Measurements from ENCODE around the gene KAZN. TPM values are rescaled to one million over a fixed set of nuclear protein-coding genes. Genes with fewer than 3 reads are reported as not detected.

KAZN gene
- total and polyA plus RNA-seq, 11 donors = 0.65 to 6.5 (median 2.3) TPM

GRCh38 chr1:14660801-14661200 lies 62.3 kb downstream of the KAZN start:
- no peaks in the 10 kb centered on the region for H3K9me3 ChIP-seq
- peak in 3 of 4 donors; percentile 14 to 51 (median 45) for ATAC-seq
- TF ChIP-seq CTCF (IDR thresholded peaks at IDR 0.05) = no peak
- TF ChIP-seq POLR2A (IDR thresholded peaks at IDR 0.05) = no peak
- peak in 2 of 5 donors; percentile 31 to 40 for DNase-seq
- H3K27me3 ChIP-seq = peaks cover 0 to 23% (median 0%) of the 10 kb centered on the region in 9 donors
- H3K36me3 ChIP-seq = no peaks in the 10 kb centered on the region
- H3K4me3 ChIP-seq = peak overlapping the region in 5 of 12 donors; percentile 15 to 44 (median 20)
- H3K4me1 ChIP-seq = peaks cover 0 to 4% (median 0%) of the 10 kb centered on the region in 12 donors
- peak overlapping the region in 5 of 12 donors; percentile 1 to 60 (median 39) for H3K27ac ChIP-seq
- 38 to 48% (median 44%) methylated on average over 8 of the region's 8 CpGs for WGBS, 4 donors
- intact Hi-C loops (cut with DNase I) = no loop called here

- Histone ChIP-seq H3K4me3 (no peak overlapping the region), H3K27ac (peak overlapping the region in 5 of 12 donors; percentile 1 to 61 (median 39)), H3K36me3 (no peaks in the 10 kb centered on the region), H3K9me3 (no peaks in the 10 kb centered on the region), H3K4me1 (peaks cover 0 to 4% (median 0%) of the 10 kb centered on the region in 12 donors), H3K27me3 (peaks cover 0 to 23% (median 0%) of the 10 kb centered on the region in 9 donors)
- 57 to 63% (median 62%) methylated on average over 2 of the region's 2 CpGs for WGBS, 4 donors
- ATAC-seq (peak; percentile 77 to 84 (median 79)), DNase-seq (peak in 3 of 5 donors; percentile 13 to 29 (median 20))
- TF ChIP-seq CTCF (IDR thresholded peaks at IDR 0.05) (no peak), POLR2A (IDR thresholded peaks at IDR 0.05) (no peak)
- intact Hi-C loops (cut with DNase I) = no loop called here
Measured at GRCh38 chr1:14661222-14661621, 62.7 kb downstream of the KAZN start.

- DNase-seq (peak; percentile 39 to 73 (median 62)), ATAC-seq (peak; percentile 33 to 77 (median 72))
- Histone ChIP-seq H3K4me1 (peaks cover 0 to 4% (median 0%) of the 10 kb centered on the region in 12 donors), H3K36me3 (no peaks in the 10 kb centered on the region), H3K27me3 (peaks cover 0 to 23% (median 0%) of the 10 kb centered on the region in 9 donors), H3K4me3 (no peak overlapping the region), H3K9me3 (no peaks in the 10 kb centered on the region), H3K27ac (peak overlapping the region in 5 of 12 donors; percentile 23 to 61 (median 39))
- intact Hi-C loops (cut with DNase I) = no loop called here
- no peak for TF ChIP-seq POLR2A (IDR thresholded peaks at IDR 0.05)
- no peak for TF ChIP-seq CTCF (IDR thresholded peaks at IDR 0.05)
- 37 to 61% (median 54%) methylated on average over 9 of the region's 9 CpGs for WGBS, 4 donors
Measured at GRCh38 chr1:14662116-14662515, 63.6 kb downstream of the KAZN start.

- Histone ChIP-seq H3K4me3 (no peak overlapping the region), H3K9me3 (no peaks in the 10 kb centered on the region), H3K27ac (no peak overlapping the region), H3K36me3 (no peaks in the 10 kb centered on the region), H3K27me3 (peaks cover 0 to 23% (median 0%) of the 10 kb centered on the region in 9 donors), H3K4me1 (peaks cover 0 to 4% (median 0%) of the 10 kb centered on the region in 12 donors)
- ATAC-seq (no peak), DNase-seq (no peak)
- 88 to 90% (median 89%) methylated on average over 6 of the region's 6 CpGs for WGBS, 4 donors
- no peak for TF ChIP-seq CTCF (IDR thresholded peaks at IDR 0.05)
- TF ChIP-seq POLR2A (IDR thresholded peaks at IDR 0.05) = no peak
- intact Hi-C loops (cut with DNase I) = no loop called here
Measured at GRCh38 chr1:14663773-14664172, 65.3 kb downstream of the KAZN start.
